NCI-H187 treated with DMSO at 0.1 percent for 48 hours (cell line): ENCODE data around the gene GATB.
"Not testable (repeated sequence)": the region's sequence is repeated elsewhere in the genome, so short reads cannot be mapped to it uniquely, and the experiment has no call there.

Experiments used
- DNase-seq: peaks from one replicate; lab custom pipeline; 2025; lab: John Stamatoyannopoulos, UW

Gene GATB

DNA sequence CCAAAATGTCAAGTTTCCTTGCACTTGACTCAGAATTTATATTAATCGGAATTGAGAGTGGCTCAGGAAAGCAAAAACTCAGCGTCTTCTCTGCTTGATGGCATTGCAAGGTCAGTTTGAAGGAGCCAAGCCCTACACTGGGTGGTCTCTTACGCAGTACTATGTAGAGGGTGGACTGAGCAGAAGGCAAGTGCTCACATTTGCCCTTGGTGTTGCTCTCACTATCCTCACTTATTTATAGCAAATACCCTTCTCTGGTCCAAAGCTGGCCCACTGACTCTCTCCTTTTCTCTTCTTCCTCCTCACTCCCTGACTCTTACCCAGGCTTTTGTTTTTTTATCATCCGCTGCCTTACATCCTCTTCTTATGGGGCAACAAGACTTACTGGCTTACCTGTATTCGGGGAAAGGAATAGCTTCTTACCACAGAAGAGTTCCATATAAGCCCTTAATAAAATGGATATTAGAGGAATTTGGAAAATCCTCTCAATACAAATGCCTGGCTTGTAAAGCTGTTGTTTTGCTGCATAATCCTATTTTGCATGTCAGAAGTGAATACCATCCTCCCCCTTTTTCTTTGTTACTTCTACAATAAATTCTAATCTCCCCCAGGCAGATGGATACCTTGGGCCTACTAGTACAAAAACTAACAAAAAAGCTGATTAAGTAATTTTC lies 24.8 kb upstream of the GATB start:
- no peak for DNase-seq

DNA sequence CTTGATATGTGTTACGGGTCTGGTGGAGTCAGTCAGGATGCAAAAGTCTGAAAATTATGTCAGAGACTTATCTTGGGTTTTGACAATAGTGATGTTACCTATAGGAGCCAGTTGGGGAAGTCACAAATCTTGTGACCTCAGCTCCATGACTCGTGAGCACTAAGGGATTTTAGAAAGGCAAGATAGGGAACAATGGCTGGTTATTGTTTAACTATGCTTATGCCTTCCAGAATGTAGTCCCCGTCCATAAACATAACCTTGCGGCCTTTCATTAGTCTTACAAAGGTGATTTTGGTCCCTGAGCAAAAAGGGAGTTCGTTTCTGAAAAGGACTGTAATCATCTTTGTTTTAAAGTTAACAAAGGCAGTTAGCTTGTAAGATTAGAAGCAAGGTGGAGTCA lies 23.9 kb upstream of the GATB start:
- DNase-seq, result no peak

DNA sequence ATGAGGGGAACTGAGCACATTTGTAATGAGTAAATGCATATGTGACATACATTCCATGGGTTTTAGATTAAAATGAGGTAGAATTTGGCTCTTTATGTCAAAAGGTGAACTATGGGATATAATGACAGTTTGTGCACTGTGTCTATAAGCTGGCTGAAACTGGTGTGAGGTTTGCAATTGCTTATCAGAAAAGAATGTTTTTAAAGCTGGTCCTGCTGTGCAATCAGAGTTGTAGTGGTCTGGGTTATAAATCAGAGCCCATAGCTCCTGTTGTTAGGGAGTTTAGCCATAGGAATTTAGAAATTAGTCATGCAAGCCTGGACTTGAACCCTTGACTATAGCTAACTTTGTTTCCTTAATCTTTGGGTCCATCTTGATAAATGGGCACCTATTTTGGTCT lies 23.1 kb upstream of the GATB start:
- DNase-seq, result no peak

DNA sequence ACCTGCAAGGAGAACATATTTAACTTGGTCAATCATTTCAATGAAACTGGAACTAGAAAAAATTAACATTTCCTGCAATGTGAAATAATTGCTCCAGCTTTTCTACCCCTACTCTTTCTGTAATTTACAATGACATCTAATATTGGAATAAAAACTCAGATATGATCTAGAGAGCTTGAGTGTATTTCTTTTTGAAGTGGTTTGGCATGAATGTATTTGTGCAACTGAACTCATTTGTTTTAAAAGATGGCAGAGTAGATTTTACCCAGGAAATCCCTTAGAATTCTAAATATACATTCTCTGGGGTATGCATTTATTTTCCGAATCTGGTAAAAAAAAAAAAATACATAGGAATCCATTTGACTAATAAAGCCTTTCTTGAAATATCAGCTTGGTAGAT lies 21.5 kb upstream of the GATB start:
- DNase-seq, result no peak

DNA sequence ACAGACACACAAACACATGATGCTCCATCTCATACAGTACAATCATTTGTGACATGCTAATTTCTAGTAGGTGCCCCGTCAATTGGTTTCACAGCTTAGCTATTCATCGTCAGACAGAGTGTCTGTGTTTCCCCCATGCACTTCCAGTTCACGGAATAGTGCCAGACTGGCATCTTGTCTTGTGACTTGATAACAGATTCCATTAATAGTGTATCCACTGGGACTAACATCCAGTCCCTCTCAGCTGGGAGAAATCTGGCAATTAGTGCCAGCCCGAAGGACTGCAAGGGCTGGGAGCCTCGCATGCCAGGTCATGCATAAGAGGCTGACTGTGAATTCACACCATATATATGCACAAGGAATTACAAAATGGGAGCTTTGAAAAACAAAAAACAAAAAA lies 20.2 kb upstream of the GATB start:
- DNase-seq, result no peak

DNA sequence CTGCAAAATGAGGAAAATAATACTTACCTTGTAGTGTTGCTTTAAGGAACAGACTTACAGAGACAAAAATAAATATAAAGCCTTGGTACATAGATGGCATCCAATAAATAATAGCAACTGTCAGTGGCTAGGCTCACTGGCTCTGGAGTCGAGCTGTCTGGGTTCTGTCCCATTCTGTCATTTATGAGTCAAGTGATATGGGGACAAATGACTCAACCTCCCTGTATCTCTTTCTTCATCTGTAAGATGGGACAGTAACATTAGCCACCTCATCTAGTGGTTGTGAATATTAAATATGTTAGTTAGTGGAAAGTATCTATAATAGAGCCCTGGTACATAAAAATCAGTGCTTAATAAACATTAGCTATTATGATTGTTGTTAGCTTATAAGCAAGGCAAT lies 16.7 kb upstream of the GATB start:
- DNase-seq, result no peak

DNA sequence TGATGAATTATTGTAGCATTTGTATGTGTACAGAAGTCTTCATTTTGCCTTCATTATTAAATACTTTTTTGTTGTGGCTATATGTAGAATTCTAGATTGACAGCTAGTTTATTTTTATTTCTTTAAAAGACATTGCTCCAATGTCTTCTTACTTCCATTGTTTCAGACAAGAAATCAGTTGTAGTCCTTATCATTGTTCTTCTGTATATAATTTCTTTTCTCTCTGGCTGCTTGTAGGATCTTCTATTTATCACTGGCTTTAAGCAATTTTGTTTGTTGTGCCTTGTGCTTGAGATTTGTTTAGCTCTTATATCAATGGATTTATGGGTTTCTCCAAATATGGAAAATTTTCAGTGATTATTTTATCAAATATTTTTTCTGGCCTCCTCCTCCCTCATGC lies 13.5 kb upstream of the GATB start:
- DNase-seq, result no peak

DNA sequence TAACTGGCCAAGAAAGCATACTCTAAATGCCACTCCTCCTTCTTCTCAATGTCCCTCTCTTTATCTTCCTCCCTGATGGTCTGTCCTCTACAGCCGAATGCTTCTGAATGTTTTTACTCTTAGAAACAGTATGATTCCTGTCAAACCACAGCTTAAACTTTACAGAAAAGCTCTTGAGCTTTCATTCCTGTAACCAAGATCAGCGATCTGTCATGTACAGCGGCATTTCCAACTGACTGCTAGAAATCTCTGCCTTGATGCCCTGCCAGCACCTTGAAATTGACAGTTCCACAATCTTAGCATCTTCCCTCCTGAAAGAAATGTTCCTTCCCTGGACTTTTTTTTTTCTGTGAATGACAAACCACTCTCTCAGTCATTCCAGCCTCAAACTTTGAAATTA lies 11.5 kb upstream of the GATB start:
- no peak for DNase-seq

DNA sequence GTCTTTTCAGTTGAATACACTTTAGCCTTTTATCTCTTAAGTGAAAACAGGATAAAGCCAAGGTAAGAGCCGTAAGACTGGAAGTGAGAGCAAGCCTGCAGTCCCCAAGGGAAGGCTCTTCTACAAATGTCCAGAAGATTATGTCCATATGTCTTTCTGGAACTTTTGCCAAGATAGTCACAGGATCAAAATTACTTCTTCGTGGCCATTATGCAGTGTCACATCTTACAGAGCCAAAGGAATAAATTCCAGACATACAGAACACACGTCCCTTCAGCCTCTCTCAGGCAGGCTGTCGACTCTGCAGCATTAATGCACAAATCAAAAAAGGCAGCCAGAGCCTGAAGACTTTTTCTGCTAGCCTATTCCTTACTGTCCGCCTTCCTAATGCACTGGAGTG lies 10.9 kb upstream of the GATB start:
- no peak for DNase-seq

DNA sequence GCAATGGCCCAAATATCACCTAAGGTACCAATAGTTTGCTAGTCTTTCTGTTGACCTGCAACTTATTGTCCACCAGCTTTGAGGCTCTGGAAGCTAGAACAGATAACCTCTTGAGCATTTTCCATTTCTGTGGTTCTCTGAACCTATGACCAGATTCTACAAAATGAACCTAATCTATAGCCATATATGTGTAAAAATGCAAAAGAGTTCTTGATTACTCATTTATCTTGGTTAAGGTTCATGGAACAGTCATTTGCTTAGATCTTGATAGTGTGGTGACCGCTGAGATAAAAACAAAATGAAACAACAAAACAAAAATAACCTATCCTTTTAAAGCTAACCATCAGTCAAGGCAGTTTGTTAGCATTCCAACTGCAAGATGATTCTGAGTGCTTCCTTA lies 9.3 kb upstream of the GATB start:
- DNase-seq, result no peak

DNA sequence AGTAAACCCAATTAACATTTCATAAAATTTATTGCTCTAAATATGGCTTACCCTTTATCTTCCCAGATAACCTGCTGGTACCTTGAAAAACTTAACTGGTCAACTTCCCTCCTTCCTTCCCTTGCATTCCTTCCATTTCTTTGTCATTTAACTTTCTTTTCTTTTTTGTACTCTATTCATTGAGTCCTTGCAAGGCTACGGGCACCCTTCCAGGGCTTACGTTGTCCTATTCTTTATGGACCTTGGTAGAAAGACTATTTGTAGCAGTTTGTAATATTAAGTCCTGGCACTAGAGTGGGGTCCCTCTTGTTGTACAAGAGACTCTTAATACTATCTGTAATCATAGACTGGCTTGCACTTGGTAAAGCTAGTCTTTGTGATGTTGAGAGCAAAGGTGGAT lies 8.0 kb upstream of the GATB start:
- no peak for DNase-seq

DNA sequence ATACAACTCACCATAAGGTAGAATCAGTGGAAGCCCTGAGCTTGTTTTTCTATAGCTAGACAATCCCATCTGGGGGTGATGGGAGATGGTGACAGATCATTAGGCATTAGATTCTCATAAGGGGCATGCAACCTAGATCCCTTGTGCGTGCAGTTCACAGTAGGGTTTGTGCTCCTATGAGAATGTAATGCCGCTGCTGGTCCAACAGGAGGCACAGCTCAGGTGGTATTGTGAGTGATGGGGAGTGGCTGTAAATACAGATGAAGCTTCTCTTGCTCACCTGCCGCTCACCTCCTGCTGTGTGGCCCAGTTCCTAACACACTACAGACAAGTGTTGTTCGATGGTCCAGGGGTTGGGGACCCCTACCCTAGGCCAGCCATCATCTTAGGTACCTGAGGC lies 5.9 kb upstream of the GATB start:
- no peak for DNase-seq

DNA sequence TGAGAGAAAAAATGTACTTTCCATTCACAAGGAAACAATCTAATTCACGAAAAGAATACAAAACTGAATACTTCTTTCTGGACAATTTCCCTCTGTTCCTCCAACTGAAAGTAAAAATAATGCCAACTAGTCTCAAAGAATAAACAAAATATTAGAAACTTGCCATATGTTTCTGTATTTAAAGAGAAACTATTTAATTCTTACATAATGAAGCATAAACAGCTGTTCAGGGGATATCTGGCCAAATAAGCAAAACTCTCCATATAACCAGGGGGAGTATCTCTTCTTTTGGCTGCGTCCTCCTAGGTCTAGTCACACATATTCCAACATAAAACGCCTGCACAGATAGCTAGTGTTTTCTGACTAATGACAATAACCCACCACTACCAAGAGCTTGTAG lies 805 bp downstream of the GATB start:
- no peak for DNase-seq

DNA sequence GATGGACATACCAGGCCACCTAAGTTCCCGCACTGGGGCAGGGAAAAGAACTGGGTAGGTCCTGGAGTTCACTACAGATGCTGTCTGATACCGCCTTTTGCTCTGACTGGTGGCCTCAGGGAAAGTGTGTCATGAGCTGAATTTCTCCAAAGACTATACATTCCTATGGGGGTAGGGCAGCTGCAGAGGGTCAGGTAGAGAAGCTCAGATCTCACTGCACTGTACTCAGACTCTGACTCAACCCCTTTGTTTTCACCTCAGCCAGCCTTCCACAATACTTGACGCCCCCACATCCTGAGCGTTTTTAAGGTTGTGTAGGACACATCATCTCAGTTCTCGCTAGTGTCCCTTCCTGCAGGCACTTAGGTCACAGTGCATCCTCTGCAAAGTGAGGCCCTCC lies 7.8 kb downstream of the GATB start:
- DNase-seq, result no peak

DNA sequence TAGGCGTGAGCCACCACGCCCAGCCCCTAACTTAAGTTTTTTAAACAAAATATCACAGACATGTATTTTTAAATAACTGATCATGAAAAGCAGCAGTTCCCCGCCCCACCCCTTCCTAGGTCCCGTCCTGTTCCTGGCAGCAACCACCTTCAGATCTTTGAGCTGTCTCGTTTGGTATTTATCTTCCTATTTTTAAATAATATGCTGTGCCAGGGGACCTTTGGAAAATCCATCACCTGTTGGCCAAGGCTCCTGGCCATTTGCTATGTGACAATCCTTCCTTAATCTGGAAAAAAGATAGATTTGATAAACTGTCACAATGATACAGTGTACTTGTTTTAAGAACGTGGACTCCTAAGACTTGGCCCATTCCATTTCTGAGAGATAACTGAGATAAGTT lies 10.7 kb downstream of the GATB start:
- no peak for DNase-seq

DNA sequence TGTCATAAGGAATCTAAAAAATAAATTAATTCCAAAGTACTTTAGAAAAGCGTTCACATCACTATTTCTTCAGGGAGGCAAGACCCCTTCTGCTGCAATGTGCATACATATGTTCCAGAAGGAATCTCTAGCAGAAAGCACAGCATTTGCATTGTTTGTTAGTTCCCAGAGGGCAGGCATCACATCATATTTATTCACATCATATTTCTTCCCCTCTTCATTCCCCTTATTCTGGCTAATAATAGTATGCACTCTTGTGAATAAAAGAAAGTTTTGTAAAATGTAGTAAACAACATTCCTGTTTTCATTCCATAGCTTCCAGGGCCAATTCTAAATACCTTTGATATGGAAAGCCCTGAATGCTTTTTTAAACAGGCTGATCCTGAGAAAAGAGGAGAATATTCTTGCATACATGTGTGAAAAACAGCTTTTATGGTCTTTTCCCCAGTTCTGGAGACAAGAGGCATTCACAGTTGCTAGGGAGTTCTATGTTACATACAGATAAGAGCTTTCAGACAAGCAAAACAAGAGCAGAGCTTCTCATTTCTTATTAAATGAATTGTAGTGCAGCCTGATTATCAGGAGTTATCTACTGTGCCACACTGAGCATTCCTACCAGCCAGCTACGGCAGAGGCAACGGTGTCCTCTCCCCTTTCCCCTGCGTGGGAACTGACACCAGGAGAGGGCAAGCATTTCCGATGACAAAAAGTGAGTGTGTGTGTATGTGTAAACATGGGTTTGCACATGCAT lies 15.2 kb downstream of the GATB start:
- no peak for DNase-seq

DNA sequence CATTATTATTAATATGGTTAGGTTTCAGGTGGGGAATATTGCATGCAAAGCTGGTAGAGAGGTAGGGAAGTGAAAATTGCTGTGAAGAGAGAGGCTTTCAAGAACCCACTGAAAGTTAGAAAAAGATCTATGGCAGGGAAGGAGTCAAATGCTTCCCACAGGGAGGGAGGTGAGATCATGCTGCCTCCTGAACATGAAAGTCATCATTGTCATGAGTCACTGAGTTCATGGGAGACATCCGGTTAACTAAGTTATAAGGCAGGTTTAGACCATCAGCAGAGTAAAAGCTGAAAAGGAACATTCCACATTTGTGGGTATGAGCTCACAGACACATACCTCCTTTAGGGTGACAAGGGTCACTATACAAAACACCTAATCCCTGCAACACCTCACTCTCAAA lies 16.2 kb downstream of the GATB start:
- no peak for DNase-seq

DNA sequence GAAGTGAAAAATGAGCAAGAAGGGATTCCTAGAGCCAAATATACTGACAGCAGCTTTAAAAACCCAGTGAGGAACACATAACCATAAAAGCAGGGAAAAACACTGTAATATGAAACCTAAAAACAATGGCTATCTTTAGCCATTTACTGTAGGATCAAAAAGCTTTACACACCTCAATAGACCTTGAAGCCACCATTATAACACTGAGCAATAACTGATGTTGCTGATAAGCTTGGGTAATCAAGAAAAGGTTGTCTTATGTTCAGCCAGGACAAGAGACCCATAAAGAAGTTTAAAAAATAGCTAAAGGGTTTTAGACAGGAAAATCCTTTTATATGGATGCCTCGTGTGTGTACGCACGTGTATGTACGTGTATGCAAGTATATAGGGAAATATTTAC lies 16.9 kb downstream of the GATB start:
- DNase-seq, result no peak

DNA sequence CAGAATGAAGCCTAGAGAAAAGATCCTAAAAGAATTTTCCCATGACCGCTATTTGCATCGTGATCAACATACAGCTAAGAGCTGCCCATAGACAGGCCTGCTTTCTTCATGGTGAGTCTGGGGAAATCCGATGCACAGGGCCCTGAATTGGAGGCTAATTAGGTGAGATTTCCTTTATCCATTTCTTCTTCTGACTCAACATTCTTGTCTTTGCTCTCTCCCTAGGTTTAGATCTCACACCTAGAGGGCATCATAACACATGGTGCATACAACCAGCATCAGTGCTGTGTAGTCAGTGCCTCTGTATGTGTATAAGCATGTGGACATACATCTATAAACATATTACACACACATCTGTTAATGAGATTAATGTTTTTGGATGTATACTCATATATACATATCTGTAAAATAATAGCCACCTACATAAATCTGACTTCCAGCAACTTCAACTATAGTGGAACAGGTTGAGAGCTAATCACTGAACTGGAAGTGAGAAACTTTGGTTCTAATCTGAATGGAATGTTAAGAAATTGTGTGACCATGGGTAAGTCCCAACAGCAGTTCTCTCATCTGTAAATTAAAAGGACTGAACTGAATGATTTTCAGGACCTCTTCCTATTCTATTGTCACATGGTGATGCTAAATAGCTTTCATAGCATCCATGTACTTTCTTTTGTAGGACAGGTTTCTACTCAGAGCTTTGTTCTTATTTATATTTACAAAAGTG lies 17.5 kb downstream of the GATB start:
- DNase-seq, result no peak

DNA sequence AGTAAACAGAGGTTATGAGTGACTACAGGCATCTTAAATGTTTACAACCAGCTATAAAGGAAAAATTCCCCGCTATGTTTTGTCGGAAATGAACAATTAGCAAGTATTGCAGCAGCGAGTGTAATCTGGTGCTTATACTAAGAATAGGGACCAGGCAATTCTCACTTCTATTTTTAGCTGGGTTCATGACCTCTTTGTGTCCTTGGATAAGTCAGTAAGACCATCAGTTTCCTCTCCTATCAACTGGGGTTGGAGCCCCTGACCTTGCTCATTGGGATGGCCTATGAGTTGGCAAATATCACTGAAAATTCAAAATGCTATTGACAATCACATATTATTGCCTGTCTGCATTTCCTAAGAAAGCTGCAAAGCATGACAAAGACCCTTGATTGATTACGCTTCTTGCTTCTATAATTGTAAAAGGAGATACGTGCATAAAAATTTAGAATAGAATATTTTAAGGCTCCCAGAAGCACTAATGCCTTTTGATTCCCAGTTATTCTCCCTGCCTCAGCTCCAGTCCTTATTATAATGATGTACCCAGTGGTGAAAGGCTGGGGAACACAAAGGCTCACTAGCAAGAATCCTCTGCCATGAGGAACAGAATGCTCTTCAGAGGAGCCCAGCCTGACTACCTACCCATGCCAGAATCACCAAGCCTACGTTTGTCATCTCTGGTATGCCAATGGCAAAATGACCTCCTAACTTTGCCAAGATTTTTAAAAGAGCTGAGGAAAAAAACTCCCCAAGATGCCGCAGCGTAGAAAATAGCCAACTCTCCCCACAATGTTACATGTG lies 21.9 kb downstream of the GATB start:
- DNase-seq, result no peak

DNA sequence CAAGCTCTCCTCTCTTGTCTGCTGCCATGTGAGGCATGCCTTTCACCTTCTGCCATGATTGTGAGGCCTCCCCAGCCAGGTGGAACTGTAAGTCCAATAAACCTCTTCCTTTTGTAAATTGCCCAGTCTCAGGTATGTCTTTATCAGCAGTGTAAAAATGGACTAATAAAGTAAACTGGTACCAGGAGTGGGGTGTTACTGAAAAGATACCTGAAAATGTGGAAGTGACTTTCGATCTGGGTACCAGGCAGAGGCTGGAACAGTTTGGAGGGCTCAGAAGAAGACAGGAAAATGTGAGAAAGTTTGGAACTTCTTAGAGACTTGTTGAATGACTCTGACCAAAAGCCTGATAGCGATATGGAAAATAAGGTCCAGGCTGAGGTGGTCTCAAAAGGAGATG lies 24.0 kb downstream of the GATB start:
- not testable (repeated sequence) for DNase-seq

DNA sequence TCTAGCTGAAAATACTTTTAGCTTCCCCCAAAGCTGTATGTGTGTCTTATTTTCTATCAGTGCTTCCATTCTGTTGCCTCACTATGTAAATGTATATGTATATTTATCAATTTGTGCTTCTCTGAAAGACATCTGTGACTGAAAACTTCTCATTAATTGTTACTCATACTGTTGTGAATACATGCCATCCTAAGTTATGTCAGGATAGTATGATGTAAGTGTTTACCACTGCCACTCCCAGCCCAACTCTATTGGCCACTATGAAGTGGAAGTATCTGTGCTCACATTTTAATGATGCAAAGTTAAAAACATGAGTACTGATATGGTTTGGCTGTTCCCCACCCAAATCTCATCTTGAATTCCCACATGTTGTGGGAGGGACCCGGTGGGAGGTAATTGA lies 24.4 kb downstream of the GATB start:
- no peak for DNase-seq

DNA sequence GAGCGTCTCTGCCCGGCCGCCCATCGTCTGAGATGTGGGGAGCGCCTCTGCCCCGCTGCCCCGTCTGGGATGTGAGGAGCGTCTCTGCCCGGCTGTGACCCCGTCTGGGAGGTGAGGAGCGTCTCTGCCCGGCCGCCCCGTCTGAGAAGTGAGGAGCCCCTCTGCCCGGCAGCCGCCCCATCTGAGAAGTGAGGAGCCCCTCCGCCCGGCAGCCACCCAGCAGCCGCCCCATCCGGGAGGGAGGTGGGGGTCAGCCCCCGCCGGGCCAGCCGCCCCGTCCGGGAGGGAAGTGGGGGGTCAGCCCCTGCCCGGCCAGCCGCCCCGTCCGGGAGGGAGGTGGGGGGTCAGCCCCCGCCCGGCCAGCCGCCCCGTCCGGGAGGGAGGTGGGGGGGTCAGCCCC lies 29.1 kb downstream of the GATB start:
- not testable (repeated sequence) for DNase-seq
